ENCODE data around the gene GLIPR1.

The GLIPR1 gene

GRCh38 chr12:75542942-75543341, 62.4 kb downstream of the GLIPR1 start:
- DNase-seq (ENCODE audit: insufficient read length, low spot score) (no peak), FAIRE-seq (no peak)
- no peak for TF ChIP-seq CTCF (IDR thresholded peaks at IDR 0.05; ENCODE audit: insufficient read depth, missing control alignments)

GRCh38 chr12:75543529-75543928, 63.0 kb downstream of the GLIPR1 start:
- no peak for DNase-seq (ENCODE audit: insufficient read length, low spot score)
- no peak for TF ChIP-seq CTCF (IDR thresholded peaks at IDR 0.05; ENCODE audit: insufficient read depth, missing control alignments)
- FAIRE-seq, result no peak

GRCh38 chr12:75545636-75546035, 65.1 kb downstream of the GLIPR1 start:
- no peak for FAIRE-seq
- DNase-seq (ENCODE audit: insufficient read length, low spot score), result no peak
- no peak for TF ChIP-seq CTCF (IDR thresholded peaks at IDR 0.05; ENCODE audit: insufficient read depth, missing control alignments)

GRCh38 chr12:75548879-75549278, 68.3 kb downstream of the GLIPR1 start:
- DNase-seq (ENCODE audit: insufficient read length, low spot score) (no peak), FAIRE-seq (no peak)
- TF ChIP-seq CTCF (IDR thresholded peaks at IDR 0.05; ENCODE audit: insufficient read depth, missing control alignments), result no peak

- no peak for TF ChIP-seq CTCF (IDR thresholded peaks at IDR 0.05; ENCODE audit: insufficient read depth, missing control alignments)
- FAIRE-seq, result no peak
- DNase-seq (ENCODE audit: insufficient read length, low spot score), result no peak
Measured at GRCh38 chr12:75549989-75550388, 69.4 kb downstream of the GLIPR1 start.

- no peak for DNase-seq (ENCODE audit: insufficient read length, low spot score)
- TF ChIP-seq CTCF (IDR thresholded peaks at IDR 0.05; ENCODE audit: insufficient read depth, missing control alignments), result no peak
- FAIRE-seq, result no peak
Measured at GRCh38 chr12:75550401-75551240, 70.1 kb downstream of the GLIPR1 start.

GRCh38 chr12:75551477-75551876, 70.9 kb downstream of the GLIPR1 start:
- FAIRE-seq (no peak), DNase-seq (ENCODE audit: insufficient read length, low spot score) (no peak)
- TF ChIP-seq CTCF (IDR thresholded peaks at IDR 0.05; ENCODE audit: insufficient read depth, missing control alignments), result no peak

All from D721Med (cell line).